Measurements from ENCODE around the gene NKIRAS1. TPM values are rescaled to one million over a fixed set of nuclear protein-coding genes. Genes with fewer than 3 reads are reported as not detected.

The NKIRAS1 gene
- total RNA-seq, 4 donors from 2014 or later, result 25.1 to 42.1 (median 34.7) TPM

DNA sequence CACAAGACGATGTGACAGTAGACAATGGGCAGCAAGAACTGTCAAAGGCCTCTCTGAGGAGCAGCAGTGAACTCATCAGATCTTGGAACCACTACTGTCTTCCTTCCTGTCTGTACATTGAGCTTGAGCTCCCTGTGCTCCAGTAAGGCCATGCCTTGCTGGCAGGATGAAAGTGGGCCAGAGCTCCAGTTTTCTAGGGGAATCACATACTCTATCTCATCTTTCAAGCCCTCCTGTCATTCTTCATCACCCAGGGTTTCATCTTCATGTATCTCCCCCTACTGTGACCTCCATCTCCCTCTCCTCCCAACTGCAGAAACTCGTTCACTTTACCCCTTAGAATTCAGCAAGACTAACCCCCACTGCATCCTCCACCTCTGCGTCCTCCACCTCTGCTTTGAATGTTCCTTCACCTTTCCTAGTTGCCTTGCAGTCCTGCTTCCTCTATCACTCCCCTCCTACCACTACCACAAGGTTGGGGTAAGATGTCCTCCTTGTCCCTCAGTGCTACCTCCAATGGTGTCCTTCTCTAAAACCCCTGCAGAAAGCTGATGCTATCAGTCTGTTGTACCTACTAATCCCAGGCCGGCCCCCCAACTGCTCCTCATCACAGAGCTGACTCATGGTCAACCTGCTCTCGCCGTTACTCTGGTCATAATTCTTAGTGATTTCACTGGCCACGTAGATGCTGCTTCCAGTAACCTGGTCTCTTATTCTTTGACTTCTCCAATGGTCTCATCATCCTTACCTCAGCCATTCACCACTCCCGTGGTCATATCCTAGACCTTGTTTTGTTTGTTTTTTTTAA is 22.3 kb downstream of the NKIRAS1 start:
- H3K27me3 ChIP-seq, result no peaks in the 10 kb centered on the region
- no peak for DNase-seq
- no peaks in the 10 kb centered on the region for H3K9me3 ChIP-seq
- in situ Hi-C loops (cut with MboI; ENCODE audit: low sequenced_read_pairs in 4 of 4) (loop anchor here in 2 of 4 donors (25.0 kb wide), 2 partner anchors 343 to 793 kb away; no protein-coding TSS in a partner anchor), intact Hi-C loops (cut with DNase I; ENCODE audit: low total_unique reads) (no loop called here)
- no peak for ATAC-seq
- no peak overlapping the region for H3K27ac ChIP-seq
- peaks cover 3 to 9% of the 10 kb centered on the region in 2 donors for H3K4me1 ChIP-seq
- TF ChIP-seq CTCF (IDR thresholded peaks at IDR 0.05 in 4 of 5, conservative IDR thresholded peaks at IDR 0.05 in 1 of 5), result no peak
- no peak overlapping the region for H3K4me3 ChIP-seq
- H3K36me3 ChIP-seq, result peaks cover 0 to 16% of the 10 kb centered on the region in 2 donors

DNA sequence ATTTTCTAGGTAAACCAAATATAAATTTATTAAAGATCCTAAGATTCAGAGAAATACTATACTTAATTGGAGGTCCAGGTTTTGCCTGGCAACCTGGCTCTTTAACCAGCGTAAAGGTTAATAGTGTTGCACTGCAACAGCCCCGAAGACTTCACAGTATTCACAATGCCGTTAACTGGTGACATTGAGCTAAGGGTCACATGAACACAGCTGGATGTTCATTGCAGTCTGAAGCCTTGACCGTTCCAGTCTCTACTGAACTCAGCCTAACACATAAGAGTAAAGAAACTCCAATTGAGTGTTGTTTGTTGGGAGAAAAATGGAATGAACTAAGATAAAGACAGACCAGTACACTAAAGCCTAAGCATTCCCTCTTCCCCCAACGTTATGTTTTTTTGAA is 26.8 kb downstream of the NKIRAS1 start:
- TF ChIP-seq CTCF (IDR thresholded peaks at IDR 0.05 in 4 of 5, conservative IDR thresholded peaks at IDR 0.05 in 1 of 5) (no peak), POLR2A (IDR thresholded peaks at IDR 0.05) (no peak)
- DNase-seq, result no peak
- H3K27me3 ChIP-seq, result no peaks in the 10 kb centered on the region
- intact Hi-C loops (cut with DNase I; ENCODE audit: low total_unique reads), result loop anchor here (2.0 to 5.0 kb wide), 4 partner anchors 27 to 792 kb away; partner anchors contain the start of genes NKIRAS1, NR1D2 and RPL15
- H3K4me1 ChIP-seq, result peaks cover 27 to 32% of the 10 kb centered on the region in 2 donors
- H3K9me3 ChIP-seq, result no peaks in the 10 kb centered on the region
- in situ Hi-C loops (cut with MboI; ENCODE audit: low sequenced_read_pairs in 4 of 4), result loop anchor here in 2 of 4 donors (25.0 kb wide), 2 partner anchors 347 to 797 kb away; no protein-coding TSS in a partner anchor
- H3K4me3 ChIP-seq, result no peak overlapping the region
- H3K27ac ChIP-seq, result peak overlapping the region in 3 of 4 donors; percentile 22 to 46 (median 35)
- ATAC-seq, result peak in 1 of 2 donors; percentile 53
- H3K36me3 ChIP-seq, result peaks cover 0 to 3% of the 10 kb centered on the region in 2 donors

DNA sequence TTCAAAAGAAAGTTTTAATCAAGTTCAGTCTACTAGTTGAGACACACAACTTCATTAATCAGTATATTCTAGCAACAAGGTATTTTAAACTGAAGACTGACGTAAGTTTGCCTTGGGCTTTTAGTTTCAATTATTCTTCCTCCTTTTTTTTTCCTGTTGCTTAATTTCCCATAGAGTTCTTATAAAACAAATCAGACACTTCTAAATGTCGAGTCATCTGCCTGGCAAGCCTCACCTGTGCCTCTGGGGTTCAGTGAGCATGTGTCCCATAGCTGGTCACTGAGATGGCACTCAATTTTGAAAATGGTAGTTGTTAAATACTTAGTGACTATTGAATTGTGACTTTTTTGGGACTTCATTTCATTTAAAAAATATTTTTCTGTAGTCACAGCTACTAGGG is 27.4 kb downstream of the NKIRAS1 start:
- peak in 1 of 2 donors; percentile 32 for ATAC-seq
- peak overlapping the region; percentile 22 to 46 (median 31) for H3K27ac ChIP-seq
- in situ Hi-C loops (cut with MboI; ENCODE audit: low sequenced_read_pairs in 4 of 4), result loop anchor here in 2 of 4 donors (25.0 kb wide), 2 partner anchors 348 to 798 kb away; no protein-coding TSS in a partner anchor
- H3K4me3 ChIP-seq, result no peak overlapping the region
- peaks cover 27 to 32% of the 10 kb centered on the region in 2 donors for H3K4me1 ChIP-seq
- H3K27me3 ChIP-seq, result no peaks in the 10 kb centered on the region
- intact Hi-C loops (cut with DNase I; ENCODE audit: low total_unique reads), result loop anchor here (2.0 to 5.0 kb wide), 4 partner anchors 27 to 793 kb away; partner anchors contain the start of genes NKIRAS1, NR1D2 and RPL15
- no peak for DNase-seq
- no peaks in the 10 kb centered on the region for H3K9me3 ChIP-seq
- peaks cover 0 to 3% of the 10 kb centered on the region in 2 donors for H3K36me3 ChIP-seq
- TF ChIP-seq POLR2A (IDR thresholded peaks at IDR 0.05), result no peak
- no peak for TF ChIP-seq CTCF (IDR thresholded peaks at IDR 0.05 in 4 of 5, conservative IDR thresholded peaks at IDR 0.05 in 1 of 5)

DNA sequence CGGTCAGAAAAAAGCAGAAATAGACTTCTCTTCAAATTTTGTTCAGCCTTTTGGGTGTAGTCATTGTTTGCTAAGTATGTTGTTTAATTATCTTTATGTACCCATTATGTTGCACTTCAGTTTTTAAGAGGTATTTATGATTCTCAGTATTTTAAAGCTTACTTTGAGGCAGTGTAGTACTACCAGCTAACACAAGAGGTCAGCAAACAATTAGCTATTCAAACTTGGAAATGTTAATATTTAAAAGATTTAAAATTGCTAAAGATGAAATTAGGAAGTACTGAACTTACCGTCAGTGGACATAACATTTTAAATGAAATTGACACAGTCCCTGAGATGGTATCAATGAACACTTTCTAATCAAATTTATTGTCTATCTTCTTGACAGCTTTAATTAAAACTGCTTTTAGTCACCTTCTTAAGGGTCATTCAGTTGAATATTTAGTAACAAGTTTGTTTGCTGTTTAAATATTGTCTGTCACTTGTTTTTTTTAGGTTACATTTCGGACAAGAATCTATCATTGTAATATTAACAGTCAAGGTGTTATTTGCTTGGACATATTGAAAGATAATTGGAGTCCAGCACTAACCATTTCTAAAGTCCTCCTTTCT is 28.1 kb downstream of the NKIRAS1 start:
- intact Hi-C loops (cut with DNase I; ENCODE audit: low total_unique reads), result loop anchor here (2.0 to 5.0 kb wide), 4 partner anchors 28 to 794 kb away; partner anchors contain the start of genes NKIRAS1, NR1D2 and RPL15
- H3K27ac ChIP-seq, result peak overlapping the region; percentile 22 to 62 (median 40)
- no peaks in the 10 kb centered on the region for H3K9me3 ChIP-seq
- TF ChIP-seq CTCF (IDR thresholded peaks at IDR 0.05 in 4 of 5, conservative IDR thresholded peaks at IDR 0.05 in 1 of 5), result peak; percentile 68 to 93 (median 81)
- no peak for TF ChIP-seq POLR2A (IDR thresholded peaks at IDR 0.05)
- no peak overlapping the region for H3K4me3 ChIP-seq
- in situ Hi-C loops (cut with MboI; ENCODE audit: low sequenced_read_pairs in 4 of 4), result loop anchor here in 2 of 4 donors (25.0 kb wide), 2 partner anchors 349 to 799 kb away; no protein-coding TSS in a partner anchor
- H3K36me3 ChIP-seq, result peaks cover 0 to 3% of the 10 kb centered on the region in 2 donors
- no peaks in the 10 kb centered on the region for H3K27me3 ChIP-seq
- no peak for DNase-seq
- peaks cover 27 to 32% of the 10 kb centered on the region in 2 donors for H3K4me1 ChIP-seq
- no peak for ATAC-seq
